MM.1S (cell line): Measurements from ENCODE around the gene UBE3B.

ENCODE experiments used
- DNase-seq: peaks from one replicate; pipeline ENCODE4 v3.0.0-alpha.2; 2015
- H2AFZ ChIP-seq: fragments of 300-600 bp; sonication (generic); 2 replicates; pipeline ENCODE4 v1.6.0; 2016; ENCODE audit warnings: antibody characterized with exemption, low read length
- H3F3A ChIP-seq: fragments of 300-600 bp; sonication (generic); 2 replicates; pipeline ENCODE4 v1.6.1; 2016; ENCODE audit warnings: mild to moderate bottlenecking, antibody characterized with exemption, low read length, moderate library complexity, mixed read lengths; ENCODE audit not compliant: insufficient read depth
- H3K27ac ChIP-seq: fragments of 300-600 bp; sonication (generic); 2 replicates; pipeline ENCODE4 v1.5.1; 2016; ENCODE audit warnings: mild to moderate bottlenecking, low read length
- H3K27me3 ChIP-seq: fragments of 300-600 bp; sonication (generic); replicated peaks from 2 replicates; pipeline ENCODE4 v1.6.0; 2016; ENCODE audit warnings: low read length; ENCODE audit not compliant: insufficient read depth
- H3K36me3 ChIP-seq: fragments of 300-600 bp; sonication (generic); replicated peaks from 2 replicates; pipeline ENCODE4 v1.6.1; 2016; ENCODE audit warnings: mild to moderate bottlenecking, low read length, mixed read lengths; ENCODE audit not compliant: insufficient read depth
- H3K4me1 ChIP-seq: fragments of 300-600 bp; sonication (generic); 2 replicates; pipeline ENCODE4 v1.6.1; 2016; ENCODE audit warnings: low read length, mixed read lengths
- H3K4me2 ChIP-seq: fragments of 300-600 bp; sonication (generic); 2 replicates; pipeline ENCODE4 v1.6.0; 2016; ENCODE audit warnings: low read depth, low read length
- H3K4me3 ChIP-seq: fragments of 300-600 bp; sonication (generic); 2 replicates; pipeline ENCODE4 v1.5.1; 2016; ENCODE audit warnings: low read length, mixed read lengths
- H3K79me2 ChIP-seq: fragments of 300-600 bp; sonication (generic); 2 replicates; pipeline ENCODE4 v1.6.1; 2016; ENCODE audit warnings: mixed run types, low read length, mixed read lengths
- H3K9ac ChIP-seq: fragments of 300-600 bp; sonication (generic); 2 replicates; pipeline ENCODE4 v1.6.1; 2016; ENCODE audit warnings: low read length, mixed read lengths
- H3K9me2 ChIP-seq: fragments of 300-600 bp; sonication (generic); replicated peaks from 2 replicates; pipeline ENCODE4 v1.6.1; 2016; ENCODE audit warnings: mild to moderate bottlenecking, low read length, mixed read lengths; ENCODE audit not compliant: insufficient read depth
- H3K9me3 ChIP-seq: fragments of 300-600 bp; sonication (generic); replicated peaks from 2 replicates; pipeline ENCODE4 v1.6.1; 2016; ENCODE audit warnings: mild to moderate bottlenecking, low read length, mixed read lengths; ENCODE audit not compliant: insufficient read depth
- H4K20me1 ChIP-seq: fragments of 300-600 bp; sonication (generic); 2 replicates; pipeline ENCODE4 v1.6.1; 2016; ENCODE audit warnings: mild to moderate bottlenecking, low read length, moderate library complexity, mixed read lengths; ENCODE audit not compliant: insufficient read depth
- CTCF ChIP-seq: fragments of 300-600 bp; sonication (generic); IDR thresholded peaks from 2 replicates; pipeline ENCODE4 v1.5.1; 2016; ENCODE audit warnings: antibody characterized with exemption, low read length, mixed read lengths
- EZH2 ChIP-seq: fragments of 300-600 bp; sonication (generic); optimal IDR thresholded peaks from 2 replicates; pipeline ENCODE3; 2017; ENCODE audit warnings: low read depth, mild to moderate bottlenecking, antibody characterized with exemption, low read length, mixed read lengths
- EZH2phosphoT487 ChIP-seq: fragments of 300-600 bp; sonication (generic); IDR thresholded peaks from 2 replicates; pipeline ENCODE4 v1.6.1; 2018; ENCODE audit warnings: antibody characterized with exemption, low read length

The UBE3B gene

GRCh38 chr12:109533487-109533740 lies 56.0 kb downstream of the UBE3B start:
- no peaks in the 10 kb centered on the region for H3K9me2 ChIP-seq
- no peaks in the 10 kb centered on the region for H3K4me1 ChIP-seq
- H3K4me3 ChIP-seq = no peak overlapping the region
- H3K9me3 ChIP-seq = no peaks in the 10 kb centered on the region
- H2AFZ ChIP-seq = no peak overlapping the region
- H3K9ac ChIP-seq = no peak overlapping the region
- DNase-seq = no peak
- H4K20me1 ChIP-seq = no peaks in the 10 kb centered on the region
- H3K27ac ChIP-seq = no peak overlapping the region
- no peaks in the 10 kb centered on the region for H3K79me2 ChIP-seq
- H3K36me3 ChIP-seq = no peaks in the 10 kb centered on the region
- no peak overlapping the region for H3K4me2 ChIP-seq
- no peaks in the 10 kb centered on the region for H3F3A ChIP-seq
- no peak for TF ChIP-seq CTCF
- no peaks in the 10 kb centered on the region for H3K27me3 ChIP-seq

GRCh38 chr12:109534456-109534855 lies 57.0 kb downstream of the UBE3B start:
- H3K36me3 ChIP-seq = no peaks in the 10 kb centered on the region
- H3K4me1 ChIP-seq = no peaks in the 10 kb centered on the region
- H3K27me3 ChIP-seq = no peaks in the 10 kb centered on the region
- H3K9ac ChIP-seq = no peak overlapping the region
- no peak overlapping the region for H2AFZ ChIP-seq
- H3K79me2 ChIP-seq = no peaks in the 10 kb centered on the region
- no peak for TF ChIP-seq EZH2
- TF ChIP-seq CTCF = no peak
- no peak for TF ChIP-seq EZH2phosphoT487
- H3K9me2 ChIP-seq = no peaks in the 10 kb centered on the region
- no peak overlapping the region for H3K4me2 ChIP-seq
- no peak for DNase-seq
- H4K20me1 ChIP-seq = no peaks in the 10 kb centered on the region
- no peaks in the 10 kb centered on the region for H3K9me3 ChIP-seq
- no peak overlapping the region for H3K4me3 ChIP-seq
- H3F3A ChIP-seq = no peaks in the 10 kb centered on the region
- H3K27ac ChIP-seq = no peak overlapping the region

- Histone ChIP-seq H3K27me3 (no peaks in the 10 kb centered on the region), H3K4me2 (no peak overlapping the region), H3F3A (no peaks in the 10 kb centered on the region), H3K4me1 (no peaks in the 10 kb centered on the region), H3K9me2 (no peaks in the 10 kb centered on the region), H3K9me3 (no peaks in the 10 kb centered on the region), H3K36me3 (no peaks in the 10 kb centered on the region), H3K27ac (no peak overlapping the region), H3K79me2 (no peaks in the 10 kb centered on the region), H3K9ac (no peak overlapping the region), H2AFZ (no peak overlapping the region), H3K4me3 (no peak overlapping the region), H4K20me1 (no peaks in the 10 kb centered on the region)
- no peak for DNase-seq
- no peak for TF ChIP-seq EZH2
- no peak for TF ChIP-seq EZH2phosphoT487
- TF ChIP-seq CTCF = no peak
Observed at GRCh38 chr12:109535231-109535862, 57.9 kb downstream of the UBE3B start.

GRCh38 chr12:109535863-109536250 lies 58.4 kb downstream of the UBE3B start:
- Histone ChIP-seq H3K27ac (no peak overlapping the region), H3K27me3 (no peaks in the 10 kb centered on the region), H2AFZ (no peak overlapping the region), H3K9me3 (no peaks in the 10 kb centered on the region), H3F3A (no peaks in the 10 kb centered on the region), H4K20me1 (no peaks in the 10 kb centered on the region), H3K4me2 (no peak overlapping the region), H3K4me1 (no peaks in the 10 kb centered on the region), H3K4me3 (no peak overlapping the region), H3K9me2 (no peaks in the 10 kb centered on the region), H3K79me2 (no peaks in the 10 kb centered on the region), H3K9ac (no peak overlapping the region), H3K36me3 (no peaks in the 10 kb centered on the region)
- no peak for DNase-seq
- TF ChIP-seq CTCF = no peak
- no peak for TF ChIP-seq EZH2phosphoT487
- TF ChIP-seq EZH2 = no peak
